ENCODE data around the gene ZNF829.
A peak's percentile ranks its signal among the peaks of the same experiment; 100 is the strongest.

Gene ZNF829
- total RNA-seq, result 27.0 to 33.3 reads per million in 2 donors

GRCh38 chr19:36915992-36916830, at the start of gene ZNF829, which contains the start of gene ZNF568:
TSS of gene ZNF829 (minus strand) at chr19:36916291. CDS start at chr19:36915167, 1,124 bp downstream.
TSS of gene ZNF568 (plus strand) at chr19:36916332. CDS start at chr19:36922771, 6,439 bp downstream.
- peak; percentile 87 for DNase-seq

GRCh38 chr19:36963280-36963679, 47.2 kb upstream of the ZNF829 start:
- DNase-seq, result no peak

GRCh38 chr19:36962346-36962745, 46.3 kb upstream of the ZNF829 start:
- DNase-seq, result no peak

- DNase-seq, result no peak
Measured at GRCh38 chr19:36950335-36951119, 34.4 kb upstream of the ZNF829 start.

GRCh38 chr19:36939153-36939552, 23.1 kb upstream of the ZNF829 start:
- no peak for DNase-seq

GRCh38 chr19:36931684-36932083, 15.6 kb upstream of the ZNF829 start:
- no peak for DNase-seq

GRCh38 chr19:36918090-36918489, 2.0 kb upstream of the ZNF829 start:
- no peak for DNase-seq

GRCh38 chr19:36916991-36917390, 900 bp upstream of the ZNF829 start:
- DNase-seq, result no peak

- DNase-seq, result no peak
Measured at GRCh38 chr19:36898422-36898821, 17.7 kb downstream of the ZNF829 start.

- DNase-seq, result no peak
Measured at GRCh38 chr19:36894849-36895383, 21.2 kb downstream of the ZNF829 start.

GRCh38 chr19:36891768-36892357, 24.2 kb downstream of the ZNF829 start:
- no peak for DNase-seq

- DNase-seq, result no peak
Measured at GRCh38 chr19:36876993-36877938, 38.8 kb downstream of the ZNF829 start.

- DNase-seq, result no peak
Measured at GRCh38 chr19:36851898-36852297, 64.2 kb downstream of the ZNF829 start.

GRCh38 chr19:36850559-36851442, 65.3 kb downstream of the ZNF829 start, which contains the start of gene ZNF345:
TSS of gene ZNF345 (plus strand) at chr19:36850876. CDS start at chr19:36876831, 25,955 bp downstream.
- peak; percentile 25 for DNase-seq

GRCh38 chr19:36849701-36850558, 66.2 kb downstream of the ZNF829 start:
- DNase-seq, result peak; percentile 72

- no peak for DNase-seq
Measured at GRCh38 chr19:36847968-36848367, 68.1 kb downstream of the ZNF829 start.

GRCh38 chr19:36838784-36839324, 77.2 kb downstream of the ZNF829 start:
- peak; percentile 6 for DNase-seq

Data from activated gamma-delta T cell (primary cell).